HL-60 (cell line): Measurements from ENCODE around the gene MAPK10.

ENCODE experiments used
- TF ChIP-seq, protein P1 (sequence below): IDR thresholded peaks from one replicate; pipeline ENCODE4 v1.5.1; 2011; ENCODE audit warnings: low read length, control low read depth, inconsistent platforms; ENCODE audit not compliant: insufficient read depth
- TF ChIP-seq, protein P2 (sequence below): IDR thresholded peaks from 2 replicates; pipeline ENCODE4 v1.6.1; 2012; ENCODE audit warnings: low read depth; ENCODE audit not compliant: insufficient replicate concordance

DNA sequence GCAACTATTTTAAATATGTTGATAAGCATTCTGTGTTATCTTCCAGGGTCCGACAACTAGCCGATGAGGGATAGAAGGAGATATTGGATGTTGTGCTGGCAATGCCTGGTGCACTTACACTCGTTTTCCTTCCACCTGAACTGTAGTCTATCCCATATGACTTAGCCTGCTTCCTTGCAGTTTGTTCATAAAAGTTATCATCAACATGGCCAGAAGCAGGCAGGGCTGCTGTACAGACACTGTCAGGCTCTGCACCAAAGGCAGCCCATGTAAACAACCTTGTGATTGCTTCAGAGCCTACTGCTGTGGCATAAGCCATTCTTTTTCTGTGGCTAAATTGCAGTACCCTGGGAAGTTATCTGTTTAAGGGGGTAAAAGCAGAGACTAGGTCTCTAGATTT is 1.6 kb downstream of the MAPK10 start:
- TF ChIP-seq, protein P1, sequence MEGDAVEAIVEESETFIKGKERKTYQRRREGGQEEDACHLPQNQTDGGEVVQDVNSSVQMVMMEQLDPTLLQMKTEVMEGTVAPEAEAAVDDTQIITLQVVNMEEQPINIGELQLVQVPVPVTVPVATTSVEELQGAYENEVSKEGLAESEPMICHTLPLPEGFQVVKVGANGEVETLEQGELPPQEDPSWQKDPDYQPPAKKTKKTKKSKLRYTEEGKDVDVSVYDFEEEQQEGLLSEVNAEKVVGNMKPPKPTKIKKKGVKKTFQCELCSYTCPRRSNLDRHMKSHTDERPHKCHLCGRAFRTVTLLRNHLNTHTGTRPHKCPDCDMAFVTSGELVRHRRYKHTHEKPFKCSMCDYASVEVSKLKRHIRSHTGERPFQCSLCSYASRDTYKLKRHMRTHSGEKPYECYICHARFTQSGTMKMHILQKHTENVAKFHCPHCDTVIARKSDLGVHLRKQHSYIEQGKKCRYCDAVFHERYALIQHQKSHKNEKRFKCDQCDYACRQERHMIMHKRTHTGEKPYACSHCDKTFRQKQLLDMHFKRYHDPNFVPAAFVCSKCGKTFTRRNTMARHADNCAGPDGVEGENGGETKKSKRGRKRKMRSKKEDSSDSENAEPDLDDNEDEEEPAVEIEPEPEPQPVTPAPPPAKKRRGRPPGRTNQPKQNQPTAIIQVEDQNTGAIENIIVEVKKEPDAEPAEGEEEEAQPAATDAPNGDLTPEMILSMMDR, result no peak
- TF ChIP-seq, protein P2, sequence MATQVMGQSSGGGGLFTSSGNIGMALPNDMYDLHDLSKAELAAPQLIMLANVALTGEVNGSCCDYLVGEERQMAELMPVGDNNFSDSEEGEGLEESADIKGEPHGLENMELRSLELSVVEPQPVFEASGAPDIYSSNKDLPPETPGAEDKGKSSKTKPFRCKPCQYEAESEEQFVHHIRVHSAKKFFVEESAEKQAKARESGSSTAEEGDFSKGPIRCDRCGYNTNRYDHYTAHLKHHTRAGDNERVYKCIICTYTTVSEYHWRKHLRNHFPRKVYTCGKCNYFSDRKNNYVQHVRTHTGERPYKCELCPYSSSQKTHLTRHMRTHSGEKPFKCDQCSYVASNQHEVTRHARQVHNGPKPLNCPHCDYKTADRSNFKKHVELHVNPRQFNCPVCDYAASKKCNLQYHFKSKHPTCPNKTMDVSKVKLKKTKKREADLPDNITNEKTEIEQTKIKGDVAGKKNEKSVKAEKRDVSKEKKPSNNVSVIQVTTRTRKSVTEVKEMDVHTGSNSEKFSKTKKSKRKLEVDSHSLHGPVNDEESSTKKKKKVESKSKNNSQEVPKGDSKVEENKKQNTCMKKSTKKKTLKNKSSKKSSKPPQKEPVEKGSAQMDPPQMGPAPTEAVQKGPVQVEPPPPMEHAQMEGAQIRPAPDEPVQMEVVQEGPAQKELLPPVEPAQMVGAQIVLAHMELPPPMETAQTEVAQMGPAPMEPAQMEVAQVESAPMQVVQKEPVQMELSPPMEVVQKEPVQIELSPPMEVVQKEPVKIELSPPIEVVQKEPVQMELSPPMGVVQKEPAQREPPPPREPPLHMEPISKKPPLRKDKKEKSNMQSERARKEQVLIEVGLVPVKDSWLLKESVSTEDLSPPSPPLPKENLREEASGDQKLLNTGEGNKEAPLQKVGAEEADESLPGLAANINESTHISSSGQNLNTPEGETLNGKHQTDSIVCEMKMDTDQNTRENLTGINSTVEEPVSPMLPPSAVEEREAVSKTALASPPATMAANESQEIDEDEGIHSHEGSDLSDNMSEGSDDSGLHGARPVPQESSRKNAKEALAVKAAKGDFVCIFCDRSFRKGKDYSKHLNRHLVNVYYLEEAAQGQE, result no peak
